ENCODE results near the gene CDC42EP3. TPM values are rescaled to one million over a fixed set of nuclear protein-coding genes. Genes with fewer than 3 reads are reported as not detected.

The CDC42EP3 gene, protein sequence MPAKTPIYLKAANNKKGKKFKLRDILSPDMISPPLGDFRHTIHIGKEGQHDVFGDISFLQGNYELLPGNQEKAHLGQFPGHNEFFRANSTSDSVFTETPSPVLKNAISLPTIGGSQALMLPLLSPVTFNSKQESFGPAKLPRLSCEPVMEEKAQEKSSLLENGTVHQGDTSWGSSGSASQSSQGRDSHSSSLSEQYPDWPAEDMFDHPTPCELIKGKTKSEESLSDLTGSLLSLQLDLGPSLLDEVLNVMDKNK
- 0.73 and 11.9 TPM in 2 replicates for total RNA-seq

DNA sequence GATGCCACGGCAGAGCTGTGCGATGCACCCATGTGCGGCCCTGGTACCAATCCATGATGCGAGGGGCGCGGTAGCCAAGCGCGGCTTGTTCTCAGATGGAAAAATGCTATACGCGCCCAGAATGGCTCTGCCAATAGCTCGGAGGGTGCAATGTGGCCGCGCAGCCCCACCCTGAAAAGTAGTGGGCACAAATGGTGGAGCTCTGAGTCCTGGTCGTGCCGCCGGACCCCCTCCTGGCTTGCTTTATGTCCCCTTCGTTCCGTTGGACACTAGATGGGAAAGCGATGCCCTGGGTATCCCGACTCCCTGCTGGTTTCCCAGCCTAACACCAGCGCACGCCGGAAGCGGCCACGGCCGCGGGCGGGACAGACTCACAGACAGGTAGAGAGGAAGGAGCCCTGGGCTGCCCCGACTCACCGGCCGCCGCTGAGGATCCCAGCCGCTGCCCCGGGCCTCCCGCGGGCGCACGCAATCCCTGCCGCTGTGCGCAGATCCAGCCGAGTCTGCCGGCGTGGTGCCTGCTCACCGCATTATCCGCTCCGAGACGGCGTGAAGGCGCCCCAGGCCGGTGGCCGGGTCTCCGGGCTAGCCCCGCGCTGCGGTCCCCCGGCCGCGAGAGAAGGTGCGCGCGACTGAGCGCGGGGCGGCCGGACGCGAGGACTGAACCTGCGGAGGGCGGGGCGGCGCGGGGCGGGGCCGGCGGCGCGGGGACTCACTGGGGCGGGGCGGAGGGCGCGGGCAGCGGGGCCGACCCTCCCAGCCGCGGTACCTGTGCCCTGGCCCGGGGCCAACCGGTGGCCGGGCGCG lies at the start of gene CDC42EP3:
CDC42EP3 (minus strand) TSS at position 634 of the 807 bp plus-strand sequence. CDS start 25,055 bp downstream, outside the sequence.

Data from subcutaneous preadipocyte (primary cell).